NCI-H1092 treated with DMSO at 0.1 percent for 48 hours (cell line): Measurements from ENCODE around the gene FAM50A.

ENCODE experiments used
- DNase-seq: peaks from one replicate; lab custom pipeline; 2025; lab: John Stamatoyannopoulos, UW

Gene FAM50A

DNA sequence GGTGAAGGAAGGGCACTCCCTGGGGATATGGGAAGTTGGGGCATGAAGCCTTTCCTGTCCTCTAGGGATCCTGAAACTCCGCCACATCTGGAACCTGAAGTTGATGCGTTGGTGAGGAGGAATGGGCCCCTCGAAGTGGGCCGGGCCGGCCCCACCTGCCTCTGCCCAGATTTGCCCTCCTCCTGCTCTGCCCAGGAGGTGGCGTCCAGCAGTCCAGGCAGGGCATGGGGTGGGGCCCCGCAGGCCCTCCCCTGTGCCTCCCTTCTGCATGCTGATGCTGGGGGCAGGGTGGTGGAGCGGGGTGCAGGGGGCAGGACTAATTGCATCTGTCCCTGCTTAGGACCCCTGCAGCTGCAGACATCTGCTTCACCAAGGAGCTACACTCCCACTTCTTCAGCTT lies 30.8 kb upstream of the FAM50A start:
- no peak for DNase-seq

DNA sequence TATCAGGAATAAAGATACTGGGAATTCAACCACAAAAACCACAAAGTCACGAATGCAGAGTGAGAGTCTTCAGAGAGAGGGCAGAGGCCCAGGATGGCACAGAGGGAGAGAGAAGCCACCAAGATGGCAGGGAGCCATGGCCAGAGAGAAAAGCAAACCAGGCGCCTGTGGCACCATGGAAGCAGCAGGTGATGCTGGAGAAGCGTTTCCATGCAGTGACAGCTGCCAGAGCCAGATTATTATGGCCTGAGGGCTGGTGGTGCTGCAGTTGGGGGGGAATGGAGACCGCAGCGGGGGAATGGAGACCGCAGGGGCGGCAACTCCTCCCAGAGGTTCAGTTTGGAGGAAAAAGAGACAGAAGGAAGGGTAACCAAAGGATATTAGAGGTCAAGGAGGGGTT lies 26.8 kb upstream of the FAM50A start:
- DNase-seq: peak; percentile 83

DNA sequence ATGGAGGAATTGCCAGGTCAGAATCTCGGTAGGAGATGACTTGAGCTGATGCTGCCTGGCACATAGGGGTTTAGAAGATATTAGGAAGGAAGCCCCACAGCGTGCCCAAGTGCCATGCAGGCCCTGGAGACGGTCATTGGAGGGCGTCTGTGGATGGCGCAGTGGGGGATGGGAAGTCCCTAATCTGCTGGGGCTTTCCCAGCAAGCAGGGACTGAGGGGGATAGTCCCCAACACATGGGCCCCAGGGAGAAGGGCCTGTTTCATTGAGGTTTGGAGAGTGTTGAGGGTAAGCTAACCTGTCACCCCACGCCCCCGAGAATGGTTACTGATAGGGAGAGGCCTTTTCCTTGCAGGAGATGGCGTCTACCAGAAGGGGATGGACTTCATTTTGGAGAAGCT lies 24.8 kb upstream of the FAM50A start:
- no peak for DNase-seq

GRCh38 chrX:154419688-154420401 lies 24.1 kb upstream of the FAM50A start:
- peak; percentile 78 for DNase-seq

GRCh38 chrX:154420402-154420756 lies 23.6 kb upstream of the FAM50A start:
- no peak for DNase-seq

- DNase-seq: no peak
These were observed 16.8 kb upstream of the FAM50A start for GRCh38 chrX:154426916-154427770.

GRCh38 chrX:154428176-154429171 lies 15.5 kb upstream of the FAM50A start, which contains the start of gene ATP6AP1:
TSS of gene ATP6AP1 (plus strand) at chrX:154428677. CDS start at chrX:154428693, 16 bp downstream.
- DNase-seq: peak; percentile 95

DNA sequence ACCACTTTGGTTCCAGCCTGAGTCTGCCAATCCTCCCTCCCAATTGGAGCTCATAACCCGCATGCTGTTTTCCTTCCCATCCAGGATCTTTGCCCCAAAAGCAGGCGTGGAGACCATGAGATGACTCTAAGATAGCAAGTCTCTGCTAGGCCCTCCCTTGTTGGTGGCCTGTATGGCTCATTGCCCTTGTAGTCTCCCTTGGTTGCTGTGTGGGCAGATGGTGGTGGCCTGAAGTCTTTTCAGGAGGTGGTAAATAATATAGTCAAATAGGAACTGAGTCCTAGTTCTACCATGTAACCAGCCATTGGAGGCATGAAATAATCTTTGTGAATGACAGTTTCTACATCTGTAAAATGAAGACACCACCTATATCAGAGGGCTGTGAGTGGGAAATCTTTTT lies 14.2 kb upstream of the FAM50A start:
- DNase-seq: no peak

DNA sequence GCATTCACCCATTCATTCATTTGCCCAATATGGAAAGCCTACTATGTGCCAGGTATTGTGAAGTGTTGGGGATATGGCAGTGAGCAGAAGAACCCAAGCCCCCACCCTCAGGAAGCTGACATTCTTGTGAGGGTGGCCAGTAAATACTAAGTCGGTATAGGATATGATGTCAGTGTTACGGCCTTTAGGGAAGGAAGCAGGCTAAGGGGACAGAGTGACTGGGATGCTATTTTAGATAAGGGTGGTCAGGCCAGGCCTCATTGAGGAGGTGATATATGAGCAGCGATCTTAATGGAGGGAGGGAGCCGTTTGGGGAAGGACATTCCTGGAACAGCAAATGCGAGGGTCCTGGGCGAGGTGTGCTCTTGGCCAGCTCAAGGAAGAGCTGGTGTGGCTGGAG lies 13.5 kb upstream of the FAM50A start:
- DNase-seq: no peak

DNA sequence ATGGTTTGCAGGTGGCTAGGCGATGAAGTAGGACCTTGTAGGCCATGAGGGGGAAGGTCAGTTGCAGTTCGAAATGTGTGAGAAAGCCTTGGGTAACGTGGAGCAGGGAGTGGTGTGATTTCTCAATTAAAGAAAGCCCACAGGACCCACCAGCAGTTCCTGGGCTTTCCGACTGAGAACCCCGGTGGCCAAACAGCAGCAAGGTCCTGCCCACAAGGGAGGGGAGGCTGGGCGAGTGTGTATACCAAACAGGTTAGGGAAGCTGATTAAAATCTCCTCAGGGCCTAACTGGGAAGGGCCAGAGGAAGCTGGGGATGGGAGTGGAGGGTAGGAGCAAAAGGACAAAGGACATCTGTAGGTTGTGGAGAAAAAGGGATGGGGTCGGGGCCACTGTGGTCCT lies 13.0 kb upstream of the FAM50A start:
- DNase-seq: no peak

DNA sequence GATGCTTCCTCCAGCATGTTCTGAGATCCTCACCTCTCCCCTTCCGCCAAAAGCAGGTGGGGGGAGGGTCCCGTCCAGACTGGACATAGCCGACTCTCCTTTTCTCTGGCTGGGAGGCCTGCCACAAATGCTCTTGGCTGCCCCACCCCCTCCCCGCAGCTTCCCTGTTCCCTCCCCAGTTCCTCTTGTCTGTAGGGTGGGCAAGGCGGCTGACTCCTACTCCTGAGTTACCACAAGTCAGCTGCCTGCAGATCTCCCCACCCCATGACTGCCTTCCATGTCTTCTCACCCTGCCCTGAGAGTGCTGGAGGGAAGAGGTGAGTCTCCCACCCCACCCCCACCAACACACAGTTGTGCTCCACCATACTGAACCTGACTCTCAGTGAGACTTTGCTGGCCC lies 12.6 kb upstream of the FAM50A start:
- no peak for DNase-seq

DNA sequence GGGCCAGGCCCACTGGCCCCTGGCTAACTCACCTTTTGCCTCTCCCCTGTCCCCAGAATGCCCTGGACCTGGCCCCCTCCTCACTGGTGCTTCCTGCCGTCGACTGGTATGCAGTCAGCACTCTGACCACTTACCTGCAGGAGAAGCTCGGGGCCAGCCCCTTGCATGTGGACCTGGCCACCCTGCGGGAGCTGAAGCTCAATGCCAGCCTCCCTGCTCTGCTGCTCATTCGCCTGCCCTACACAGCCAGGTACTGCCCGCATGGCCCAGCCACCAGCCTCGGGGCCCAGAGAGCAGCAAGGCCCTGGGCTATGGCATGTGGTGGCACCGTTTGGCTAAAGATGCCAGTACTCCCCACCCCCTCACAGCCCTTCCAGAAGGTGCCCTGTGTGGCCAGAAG lies 11.7 kb upstream of the FAM50A start:
- no peak for DNase-seq

- DNase-seq: no peak
These were observed 10.3 kb upstream of the FAM50A start for GRCh38 chrX:154433605-154434004.

DNA sequence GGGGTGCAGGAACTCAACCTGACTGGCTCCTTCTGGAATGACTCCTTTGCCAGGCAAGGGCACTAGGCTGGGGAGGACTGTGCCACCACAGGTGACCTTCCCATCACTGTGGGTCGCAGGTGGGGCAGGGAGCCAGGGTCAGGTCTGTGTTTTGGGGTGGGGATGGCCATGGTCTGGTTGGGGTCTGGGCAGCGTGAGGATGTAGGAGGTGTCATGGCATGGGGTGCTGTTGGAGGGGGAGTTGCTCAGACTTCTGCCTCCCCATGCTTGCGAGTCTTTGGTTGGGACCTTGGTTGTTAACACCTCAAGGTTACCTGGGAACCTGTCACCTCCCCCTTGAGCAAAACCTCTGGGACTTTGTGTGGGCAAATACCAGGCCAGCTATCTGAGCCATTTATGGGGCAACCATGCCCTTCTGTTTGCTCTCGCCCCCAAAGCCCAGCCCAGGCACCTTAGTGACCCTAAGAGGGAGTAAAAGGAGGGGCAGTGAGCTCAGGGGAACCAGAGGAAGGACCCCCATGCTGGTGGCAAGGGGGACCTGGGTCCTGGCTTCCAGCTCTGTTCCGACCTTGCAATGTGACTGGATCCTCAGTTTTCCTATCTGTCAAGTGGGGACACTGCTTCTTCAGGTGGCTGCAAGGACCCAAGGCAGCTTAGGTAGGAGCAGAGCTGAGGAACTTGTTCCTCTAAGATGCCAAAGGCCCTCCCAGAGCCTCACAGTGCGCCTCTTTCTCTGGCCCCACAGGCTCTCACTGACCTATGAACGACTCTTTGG lies 9.4 kb upstream of the FAM50A start:
- no peak for DNase-seq

GRCh38 chrX:154435171-154435733 lies 8.7 kb upstream of the FAM50A start:
- no peak for DNase-seq

DNA sequence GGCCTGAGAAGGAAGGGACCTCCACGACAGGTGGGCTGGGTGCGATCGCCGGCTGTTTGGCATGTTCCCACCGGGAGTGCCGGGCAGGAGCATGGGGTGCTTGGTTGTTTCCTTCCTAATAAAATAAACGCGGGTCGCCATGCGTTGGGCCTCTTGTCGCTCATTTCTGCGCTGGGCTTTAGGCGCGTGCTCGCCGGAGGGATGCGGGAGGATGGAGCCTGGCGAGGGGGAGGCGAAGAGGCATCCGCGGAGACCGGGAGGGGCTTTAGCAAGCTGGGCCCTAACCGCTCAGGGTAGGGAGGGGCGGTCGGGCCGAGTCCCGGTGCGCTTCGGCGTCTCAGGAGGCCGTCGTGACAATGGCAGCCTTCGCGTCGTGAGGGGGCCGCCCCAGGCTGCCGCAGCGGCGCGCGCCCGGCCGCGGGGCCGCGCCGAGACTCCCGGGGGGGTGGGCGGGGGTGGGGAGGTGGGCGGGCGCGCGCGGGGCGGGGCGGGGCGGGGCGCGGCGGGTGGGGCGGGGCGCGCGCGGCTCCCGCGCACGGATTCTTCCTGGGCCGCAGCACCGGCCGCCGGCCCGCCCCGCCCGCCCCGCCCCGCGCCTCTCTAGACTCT lies 7.5 kb upstream of the FAM50A start:
- peak; percentile 42 for DNase-seq

GRCh38 chrX:154436983-154437752 lies 6.8 kb upstream of the FAM50A start, which contains the start of gene GDI1:
TSS of gene GDI1 (plus strand) at chrX:154437154. CDS start at chrX:154437255, 101 bp downstream.
- peak; percentile 41 for DNase-seq

DNA sequence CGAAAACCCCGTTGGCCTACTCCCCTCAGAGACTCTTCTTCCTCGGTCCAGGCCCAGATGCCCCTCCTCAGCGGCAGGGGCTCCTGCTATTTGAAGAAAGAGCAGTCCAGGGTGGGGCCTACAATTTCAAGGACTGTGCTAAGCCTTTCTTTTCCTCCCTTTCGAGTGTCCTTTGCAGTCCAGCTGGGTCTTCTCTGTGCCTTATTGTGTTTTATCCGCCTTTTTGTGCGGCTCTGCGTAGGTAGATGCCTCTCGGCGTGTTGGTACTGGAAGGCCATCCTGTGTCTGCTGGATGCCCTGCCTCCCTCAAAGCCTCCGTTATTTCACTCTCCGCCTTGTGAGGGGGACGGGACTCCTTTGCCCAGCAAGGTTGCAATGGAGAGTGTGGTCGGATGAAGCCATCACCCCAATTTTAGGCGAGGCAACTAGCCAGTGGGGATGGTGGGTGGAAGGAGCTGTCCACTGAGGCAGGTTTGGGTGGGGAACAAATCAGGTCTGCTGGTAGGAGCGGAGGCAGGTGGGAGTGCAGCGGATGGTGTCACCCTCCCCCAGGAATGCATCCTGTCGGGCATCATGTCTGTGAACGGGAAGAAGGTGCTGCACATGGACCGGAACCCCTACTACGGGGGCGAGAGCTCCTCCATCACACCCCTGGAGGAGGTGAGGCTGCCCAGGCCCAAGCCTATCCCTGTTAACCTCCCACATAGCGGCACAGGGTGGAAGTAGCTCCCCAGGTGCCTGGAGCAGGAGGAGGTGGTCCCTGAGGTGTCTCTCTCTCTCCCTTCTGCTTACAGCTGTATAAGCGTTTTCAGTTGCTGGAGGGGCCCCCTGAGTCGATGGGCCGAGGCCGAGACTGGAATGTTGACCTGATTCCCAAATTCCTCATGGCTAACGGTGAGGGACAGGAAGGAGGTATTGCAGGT lies 5.7 kb upstream of the FAM50A start:
- no peak for DNase-seq

DNA sequence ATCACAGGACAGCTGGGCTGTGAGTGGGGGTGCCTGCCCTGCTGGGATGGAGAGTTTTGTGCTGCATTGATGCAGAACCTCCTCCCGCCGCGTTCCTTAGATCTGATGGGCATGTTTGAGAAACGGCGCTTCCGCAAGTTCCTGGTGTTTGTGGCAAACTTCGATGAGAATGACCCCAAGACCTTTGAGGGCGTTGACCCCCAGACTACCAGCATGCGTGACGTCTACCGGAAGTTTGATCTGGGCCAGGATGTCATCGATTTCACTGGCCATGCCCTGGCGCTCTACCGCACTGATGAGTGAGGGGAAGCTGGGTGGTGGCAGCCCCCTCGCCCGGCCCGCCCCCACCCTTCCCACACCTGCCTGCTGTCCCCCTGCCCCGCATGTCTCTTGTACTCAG lies 4.1 kb upstream of the FAM50A start:
- no peak for DNase-seq
